Psoas muscle (tissue), 8 donors: ENCODE data around the gene TTC24. TPM values are rescaled to one million over a fixed set of nuclear protein-coding genes. Genes with fewer than 3 reads are reported as not detected.

ENCODE experiments used
- ATAC-seq, 4 donors: fragments of 200-7000 bp; cut with Tn5 transposase; one replicate each; pipeline ENCODE4 v1.9.1; 2020; ENCODE audit warnings: moderate library complexity in 3 of 4, mild to moderate bottlenecking in 2 of 4
- DNase-seq, 2 donors: peaks; one replicate each; pipeline ENCODE4 v3.0.0-alpha.2; 2020
- H3K27ac ChIP-seq: fragments of 200-600 bp; one replicate; pipeline ENCODE4 v1.8.0; 2022
- H3K27me3 ChIP-seq, 3 donors: fragments of 200-600 bp in 1 of 3; one replicate each; pipeline versions ENCODE4 v1.6.1 to v1.8.0; 2013 to 2022; ENCODE audit warnings: low read length in 2 of 3, mild to moderate bottlenecking in 2 of 3, moderate library complexity in 1 of 3; ENCODE audit not compliant: insufficient read depth in 3 of 3
- H3K36me3 ChIP-seq, 2 donors: fragments of 200-600 bp in 1 of 2; one replicate each; pipeline versions ENCODE4 v1.6.1 to v1.8.0; 2013 to 2022; ENCODE audit warnings: low read depth in 1 of 2, mild to moderate bottlenecking in 1 of 2, moderate library complexity in 1 of 2; ENCODE audit not compliant: insufficient read depth in 1 of 2
- H3K4me1 ChIP-seq: fragments of 200-600 bp; one replicate; pipeline ENCODE4 v1.8.0; 2022
- H3K4me3 ChIP-seq: fragments of 200-600 bp; one replicate; pipeline ENCODE4 v1.8.0; 2022; ENCODE audit warnings: mild to moderate bottlenecking
- H3K9me3 ChIP-seq: fragments of 200-600 bp; one replicate; pipeline ENCODE4 v1.8.0; 2022
- CTCF ChIP-seq: fragments of 200-600 bp; IDR thresholded peaks from one replicate; pipeline ENCODE4 v1.8.0; 2022; ENCODE audit warnings: antibody characterized with exemption
- WGBS, 3 donors: extraction: QIAGEN DNeasy Blood & Tissue Kit; methylation state at CpG; one replicate each; pipeline versions ENCODE4 v1.1.6 to v1.1.7; 2013; 5-methylcytosine and 5-hydroxymethylcytosine counted together
- intact Hi-C, 2 donors: fragments of 100-400 bp; cut with DNase I; formaldehyde crosslinking; loops; one replicate each; pipeline versions ENCODE4 v1.11.0 to v1.14.2; 2022
- polyA plus RNA-seq, 3 donors: library from polyadenylated mRNA; stranded (reverse); fragments of 200-250 nt; gene quantifications; one replicate each; pipeline ENCODE4 v1.2.3, GENCODE V29; 2013
- total RNA-seq, 4 donors: library from RNA; stranded (reverse); fragmentation: NEBNext Ultra II Directional in 2 of 4; extraction: Animal tissue kit (Norgen Biotek cat#: 25700) in 2 of 4; gene quantifications; one replicate each; pipeline versions ENCODE4 v1.2.1 to v1.2.4, GENCODE V29; 2021 to 2023
- donor health status: healthy with polysubstance abuse.
- donor health status: DM: no; HTN: no; CAD: no; lungs with moderate emphysema.
- donor health status: Bipolar disorder and iron deficiency.
- donor health status: healthy.
- donor health status: DM: yes; HTN: yes; CAD: no.
- donor health status: DM: no; HTN: no; CAD: no.
- donor health status: DM: no; HTN: no; CAD: no.
- donor health status: DM: yes; HTN: yes; CAD: no.

Gene TTC24
- total and polyA plus RNA-seq, 7 donors: 0.12 to 0.69 (median 0.13) TPM; not detected in 4

- H3K27ac ChIP-seq: peak overlapping the region; percentile 92
- H3K27me3 ChIP-seq: no peaks in the 10 kb centered on the region
- H3K4me1 ChIP-seq: peaks cover 12% of the 10 kb centered on the region
- ATAC-seq: peak in 3 of 4 donors; percentile 5 to 13 (median 7)
- H3K4me3 ChIP-seq: peak overlapping the region; percentile 83
- no peak for DNase-seq
- peaks cover 16 to 50% of the 10 kb centered on the region in 2 donors for H3K36me3 ChIP-seq
- TF ChIP-seq CTCF: no peak
- intact Hi-C loops: no loop called here
- H3K9me3 ChIP-seq: no peaks in the 10 kb centered on the region
- 44 to 61% (median 47%) methylated on average over 16 of the region's 16 CpGs for WGBS, 3 donors
Observed at GRCh38 chr1:156592158-156592909, 12.8 kb downstream of the TTC24 start.

GRCh38 chr1:156592910-156593660 lies 13.6 kb downstream of the TTC24 start:
- Histone ChIP-seq H3K27me3 (no peaks in the 10 kb centered on the region), H3K4me1 (peaks cover 12% of the 10 kb centered on the region), H3K4me3 (peak overlapping the region; percentile 83), H3K36me3 (peaks cover 16 to 57% of the 10 kb centered on the region in 2 donors), H3K27ac (no peak overlapping the region), H3K9me3 (no peaks in the 10 kb centered on the region)
- DNase-seq: no peak
- no peak for ATAC-seq
- intact Hi-C loops: no loop called here
- TF ChIP-seq CTCF: no peak
- 66 to 74% (median 66%) methylated on average over 8 of the region's 8 CpGs for WGBS, 3 donors

GRCh38 chr1:156593661-156593989 lies 14.1 kb downstream of the TTC24 start:
- H3K27me3 ChIP-seq: no peaks in the 10 kb centered on the region
- intact Hi-C loops: no loop called here
- no peak for ATAC-seq
- H3K9me3 ChIP-seq: no peaks in the 10 kb centered on the region
- no peak for DNase-seq
- H3K4me1 ChIP-seq: peaks cover 12% of the 10 kb centered on the region
- no peak for TF ChIP-seq CTCF
- no peak overlapping the region for H3K4me3 ChIP-seq
- H3K36me3 ChIP-seq: peaks cover 16 to 63% of the 10 kb centered on the region in 2 donors
- no peak overlapping the region for H3K27ac ChIP-seq
- 79 to 87% (median 86%) methylated on average over 8 of the region's 8 CpGs for WGBS, 3 donors

- WGBS, 3 donors: 86 to 88% (median 87%) methylated on average over 3 of the region's 3 CpGs
- Histone ChIP-seq H3K4me3 (no peak overlapping the region), H3K36me3 (peaks cover 16 to 68% of the 10 kb centered on the region in 2 donors), H3K4me1 (peaks cover 12% of the 10 kb centered on the region), H3K9me3 (no peaks in the 10 kb centered on the region), H3K27me3 (no peaks in the 10 kb centered on the region), H3K27ac (no peak overlapping the region)
- intact Hi-C loops: no loop called here
- DNase-seq (no peak), ATAC-seq (no peak)
- no peak for TF ChIP-seq CTCF
Observed at GRCh38 chr1:156594190-156594589, 14.7 kb downstream of the TTC24 start.
